SU-DHL-6 (cell line): Measurements from ENCODE around the gene NT5DC4.
"Not testable (repeated sequence)": the region's sequence is repeated elsewhere in the genome, so short reads cannot be mapped to it uniquely, and the experiment has no call there.

Experiments used
- EZH2phosphoT487 ChIP-seq: fragments of 200-600 bp; sonication (generic), shearing (Covaris generic); conservative IDR thresholded peaks from 2 replicates; pipeline ENCODE4 v1.6.1; 2018; ENCODE audit warnings: mild to moderate bottlenecking, antibody characterized with exemption, low read length, moderate library complexity, mixed read lengths
- TF ChIP-seq, protein P1 (sequence below): fragments of 200-600 bp; sonication (generic); IDR thresholded peaks from one replicate; pipeline ENCODE4 v1.5.1; 2017; ENCODE audit warnings: antibody characterized with exemption, mild to moderate bottlenecking, low read length, moderate library complexity; ENCODE audit not compliant: insufficient read depth, poor library complexity, severe bottlenecking

DNA sequence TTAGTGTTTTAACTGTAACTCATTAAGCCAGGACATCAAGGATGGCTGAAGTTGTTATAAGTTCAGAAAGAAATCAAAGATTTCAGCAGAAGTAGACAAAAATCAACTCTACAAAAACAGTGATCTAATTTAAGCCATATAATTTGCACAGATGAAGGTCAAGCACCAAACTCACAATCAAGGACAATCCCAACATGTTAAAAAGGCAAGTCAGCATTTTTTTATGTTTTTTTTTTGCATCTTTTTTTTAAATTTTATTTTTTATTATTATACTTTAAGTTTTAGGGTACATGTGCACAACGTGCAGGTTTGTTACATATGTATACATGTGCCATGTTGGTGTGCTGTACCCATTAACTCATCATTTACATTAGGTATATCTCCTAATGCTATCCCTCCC, 4.7 kb upstream of the NT5DC4 start:
- TF ChIP-seq, protein P1, sequence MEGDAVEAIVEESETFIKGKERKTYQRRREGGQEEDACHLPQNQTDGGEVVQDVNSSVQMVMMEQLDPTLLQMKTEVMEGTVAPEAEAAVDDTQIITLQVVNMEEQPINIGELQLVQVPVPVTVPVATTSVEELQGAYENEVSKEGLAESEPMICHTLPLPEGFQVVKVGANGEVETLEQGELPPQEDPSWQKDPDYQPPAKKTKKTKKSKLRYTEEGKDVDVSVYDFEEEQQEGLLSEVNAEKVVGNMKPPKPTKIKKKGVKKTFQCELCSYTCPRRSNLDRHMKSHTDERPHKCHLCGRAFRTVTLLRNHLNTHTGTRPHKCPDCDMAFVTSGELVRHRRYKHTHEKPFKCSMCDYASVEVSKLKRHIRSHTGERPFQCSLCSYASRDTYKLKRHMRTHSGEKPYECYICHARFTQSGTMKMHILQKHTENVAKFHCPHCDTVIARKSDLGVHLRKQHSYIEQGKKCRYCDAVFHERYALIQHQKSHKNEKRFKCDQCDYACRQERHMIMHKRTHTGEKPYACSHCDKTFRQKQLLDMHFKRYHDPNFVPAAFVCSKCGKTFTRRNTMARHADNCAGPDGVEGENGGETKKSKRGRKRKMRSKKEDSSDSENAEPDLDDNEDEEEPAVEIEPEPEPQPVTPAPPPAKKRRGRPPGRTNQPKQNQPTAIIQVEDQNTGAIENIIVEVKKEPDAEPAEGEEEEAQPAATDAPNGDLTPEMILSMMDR = not testable (repeated sequence)
- not testable (repeated sequence) for TF ChIP-seq EZH2phosphoT487
